ENCODE measurements around the gene NUP205.

DNA sequence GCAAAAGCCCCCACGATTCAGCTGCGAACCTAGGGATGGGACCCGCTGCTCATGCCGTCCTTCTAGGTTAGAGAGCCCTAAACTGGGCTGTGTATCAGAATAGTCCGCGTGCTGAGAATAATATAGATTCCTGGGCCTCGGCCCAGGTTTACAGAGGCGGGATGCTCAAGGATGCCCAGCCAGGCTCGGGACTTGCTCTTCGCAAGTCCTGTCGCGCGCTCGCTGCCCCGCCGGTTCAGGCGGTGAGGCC lies 104.3 kb downstream of the NUP205 start:
- TF ChIP-seq, protein P1, sequence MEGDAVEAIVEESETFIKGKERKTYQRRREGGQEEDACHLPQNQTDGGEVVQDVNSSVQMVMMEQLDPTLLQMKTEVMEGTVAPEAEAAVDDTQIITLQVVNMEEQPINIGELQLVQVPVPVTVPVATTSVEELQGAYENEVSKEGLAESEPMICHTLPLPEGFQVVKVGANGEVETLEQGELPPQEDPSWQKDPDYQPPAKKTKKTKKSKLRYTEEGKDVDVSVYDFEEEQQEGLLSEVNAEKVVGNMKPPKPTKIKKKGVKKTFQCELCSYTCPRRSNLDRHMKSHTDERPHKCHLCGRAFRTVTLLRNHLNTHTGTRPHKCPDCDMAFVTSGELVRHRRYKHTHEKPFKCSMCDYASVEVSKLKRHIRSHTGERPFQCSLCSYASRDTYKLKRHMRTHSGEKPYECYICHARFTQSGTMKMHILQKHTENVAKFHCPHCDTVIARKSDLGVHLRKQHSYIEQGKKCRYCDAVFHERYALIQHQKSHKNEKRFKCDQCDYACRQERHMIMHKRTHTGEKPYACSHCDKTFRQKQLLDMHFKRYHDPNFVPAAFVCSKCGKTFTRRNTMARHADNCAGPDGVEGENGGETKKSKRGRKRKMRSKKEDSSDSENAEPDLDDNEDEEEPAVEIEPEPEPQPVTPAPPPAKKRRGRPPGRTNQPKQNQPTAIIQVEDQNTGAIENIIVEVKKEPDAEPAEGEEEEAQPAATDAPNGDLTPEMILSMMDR (IDR thresholded peaks at IDR 0.05), result peak in 2 of 6 experiments; percentile 76
- TF ChIP-seq POLR2A (IDR thresholded peaks at IDR 0.05), result no peak

All from adrenal gland (tissue), 5 donors.